Mesenchymal stem cell (in vitro differentiated cells and primary cell): ENCODE data around the gene UNC5B.

Source experiments
- DNase-seq: peaks from one replicate; pipeline ENCODE4 v3.0.0-alpha.2; 2013
- H2AFZ ChIP-seq: one replicate; pipeline ENCODE4 v1.6.1; 2013; ENCODE audit warnings: low read depth, mild to moderate bottlenecking, control low read depth, inconsistent platforms, low read length, moderate library complexity
- H2AK5ac ChIP-seq: 2 replicates; pipeline ENCODE4 v1.6.1; 2013; ENCODE audit warnings: low read length, moderate library complexity, mild to moderate bottlenecking, inconsistent platforms; ENCODE audit not compliant: severe bottlenecking
- H2BK120ac ChIP-seq: one replicate; pipeline ENCODE4 v1.6.1; 2013; ENCODE audit warnings: low read depth, mild to moderate bottlenecking, inconsistent platforms, low read length, moderate library complexity
- H2BK12ac ChIP-seq, 2 experiments: one replicate each; pipeline ENCODE4 v1.6.1; 2013; ENCODE audit warnings: inconsistent platforms in 2 of 2, low read length in 2 of 2, mild to moderate bottlenecking in 2 of 2, moderate library complexity in 2 of 2, control low read depth in 1 of 2
- H2BK15ac ChIP-seq: one replicate; pipeline ENCODE4 v1.6.1; 2013; ENCODE audit warnings: mild to moderate bottlenecking, low read depth, inconsistent platforms; ENCODE audit not compliant: poor library complexity, severe bottlenecking
- H2BK5ac ChIP-seq: 2 replicates; pipeline ENCODE4 v1.6.1; 2013; ENCODE audit warnings: low read depth, mild to moderate bottlenecking, low read length, control low read depth, inconsistent platforms; ENCODE audit not compliant: poor library complexity, severe bottlenecking
- H3K14ac ChIP-seq, 2 experiments: one replicate each; pipeline ENCODE4 v1.6.1; 2013; ENCODE audit warnings: inconsistent platforms in 2 of 2, low read length in 2 of 2, control low read depth in 1 of 2, mild to moderate bottlenecking in 1 of 2, moderate library complexity in 1 of 2
- H3K18ac ChIP-seq, 2 experiments: one replicate each; pipeline ENCODE4 v1.6.1; 2013; ENCODE audit warnings: inconsistent platforms in 2 of 2, low read length in 2 of 2, control low read depth in 1 of 2, low read depth in 1 of 2, mild to moderate bottlenecking in 1 of 2
- H3K23ac ChIP-seq, 2 experiments: one replicate each; pipeline ENCODE4 v1.6.1; 2013; ENCODE audit warnings: inconsistent platforms in 2 of 2, low read length in 2 of 2, mild to moderate bottlenecking in 2 of 2, moderate library complexity in 2 of 2, control low read depth in 1 of 2
- H3K27ac ChIP-seq: 2 replicates; pipeline ENCODE4 v1.5.1; 2013; ENCODE audit warnings: mild to moderate bottlenecking, moderate library complexity, low read length, control low read depth, inconsistent platforms; ENCODE audit not compliant: poor library complexity, severe bottlenecking
- H3K27me3 ChIP-seq, 2 experiments: 2 replicates each; pipeline versions ENCODE4 v1.6.1 to v1.7.0; 2013; ENCODE audit warnings: low read length in 2 of 2, mild to moderate bottlenecking in 2 of 2, moderate library complexity in 2 of 2, control low read depth in 1 of 2, inconsistent platforms in 1 of 2; ENCODE audit not compliant: control insufficient read depth in 1 of 2, insufficient read depth in 1 of 2
- H3K36me3 ChIP-seq, 2 experiments: 2 replicates each; pipeline versions ENCODE4 v1.6.1 to v1.7.0; 2013; ENCODE audit warnings: low read length in 2 of 2, control low read depth in 1 of 2, inconsistent platforms in 1 of 2, low read depth in 1 of 2, mild to moderate bottlenecking in 1 of 2; ENCODE audit not compliant: insufficient read depth in 2 of 2, control insufficient read depth in 1 of 2
- H3K4ac ChIP-seq, 2 experiments: one replicate each; pipeline ENCODE4 v1.6.1; 2013; ENCODE audit warnings: inconsistent platforms in 2 of 2, low read length in 2 of 2, mild to moderate bottlenecking in 2 of 2, moderate library complexity in 2 of 2, control low read depth in 1 of 2, low read depth in 1 of 2
- H3K4me1 ChIP-seq: 2 replicates; pipeline ENCODE4 v1.6.1; 2013; ENCODE audit warnings: low read depth, low read length, control low read depth; ENCODE audit not compliant: control insufficient read depth, insufficient read depth
- H3K4me2 ChIP-seq: 2 replicates; pipeline ENCODE4 v1.6.1; 2013; ENCODE audit warnings: low read length, mild to moderate bottlenecking, inconsistent platforms; ENCODE audit not compliant: poor library complexity, severe bottlenecking
- H3K4me3 ChIP-seq, 2 experiments: 2 replicates each; pipeline versions ENCODE4 v1.5.1 to v1.7.0; 2013; ENCODE audit warnings: low read length in 2 of 2, mild to moderate bottlenecking in 2 of 2, control low read depth in 1 of 2, low read depth in 1 of 2; ENCODE audit not compliant: insufficient read depth in 1 of 2
- H3K79me1 ChIP-seq: replicated peaks from 2 replicates; pipeline ENCODE4 v1.6.1; 2013; ENCODE audit warnings: mild to moderate bottlenecking, control low read depth, low read length, inconsistent platforms; ENCODE audit not compliant: poor library complexity, severe bottlenecking
- H3K9ac ChIP-seq: 2 replicates; pipeline ENCODE4 v1.7.0; 2013; ENCODE audit warnings: mild to moderate bottlenecking, low read length, moderate library complexity
- H3K9me3 ChIP-seq: 2 replicates; pipeline ENCODE4 v1.7.0; 2013; ENCODE audit warnings: mild to moderate bottlenecking, low read length; ENCODE audit not compliant: control insufficient read depth
- H4K8ac ChIP-seq: one replicate; pipeline ENCODE4 v1.6.1; 2013; ENCODE audit warnings: inconsistent platforms, mild to moderate bottlenecking, low read length, moderate library complexity
- H4K91ac ChIP-seq: one replicate; pipeline ENCODE4 v1.6.1; 2013; ENCODE audit warnings: mild to moderate bottlenecking, low read length, inconsistent platforms
- WGBS: methylation state at CpG from one replicate; pipeline ENCODE4 v1.1.7; 2013; ENCODE audit warnings: mixed read lengths; 5-methylcytosine and 5-hydroxymethylcytosine counted together

The UNC5B gene

GRCh38 chr10:71213127-71213621 lies 804 bp downstream of the UNC5B start:
- peak overlapping the region; percentile 83 for H3K9ac ChIP-seq
- H3K27ac ChIP-seq = no peak overlapping the region
- H3K4ac ChIP-seq = peak overlapping the region; percentile 15 to 93
- no peaks in the 10 kb centered on the region for H3K9me3 ChIP-seq
- H3K4me3 ChIP-seq = peak overlapping the region; percentile 52 to 87
- WGBS = under 1% methylated on average over 35 of the region's 36 CpGs
- peaks cover 28 to 78% of the 10 kb centered on the region in 2 experiments for H3K27me3 ChIP-seq
- H2BK120ac ChIP-seq = no peak overlapping the region
- H3K4me1 ChIP-seq = peaks cover 30% of the 10 kb centered on the region
- H2BK5ac ChIP-seq = no peak overlapping the region
- H3K79me1 ChIP-seq = no peaks in the 10 kb centered on the region
- peak; percentile 82 for DNase-seq
- peak overlapping the region in 1 of 2 experiments; percentile 90 for H2BK12ac ChIP-seq
- H2AFZ ChIP-seq = no peak overlapping the region
- peak overlapping the region; percentile 90 to 93 for H3K18ac ChIP-seq
- H3K36me3 ChIP-seq = no peaks in the 10 kb centered on the region
- H2AK5ac ChIP-seq = no peak overlapping the region
- H4K91ac ChIP-seq = peak overlapping the region; percentile 79
- H2BK15ac ChIP-seq = peak overlapping the region; percentile 12
- H3K23ac ChIP-seq = peak overlapping the region in 1 of 2 experiments; percentile 91
- H3K14ac ChIP-seq = peak overlapping the region in 1 of 2 experiments; percentile 97
- peak overlapping the region; percentile 93 for H3K4me2 ChIP-seq
- H4K8ac ChIP-seq = peak overlapping the region; percentile 53

- Histone ChIP-seq H4K91ac (no peak overlapping the region), H4K8ac (no peak overlapping the region), H3K4me2 (peak overlapping the region; percentile 56), H3K9ac (peak overlapping the region; percentile 83), H3K4ac (peak overlapping the region; percentile 66 to 83), H3K18ac (peak overlapping the region; percentile 46 to 83), H3K4me3 (peak overlapping the region in 1 of 2 experiments; percentile 87), H2BK120ac (peak overlapping the region; percentile 21), H3K36me3 (no peaks in the 10 kb centered on the region), H2BK5ac (no peak overlapping the region), H3K9me3 (no peaks in the 10 kb centered on the region), H3K4me1 (peaks cover 31% of the 10 kb centered on the region), H2BK12ac (peak overlapping the region in 1 of 2 experiments; percentile 45), H3K14ac (peak overlapping the region in 1 of 2 experiments; percentile 90), H2AFZ (no peak overlapping the region), H3K27me3 (peaks cover 28 to 85% of the 10 kb centered on the region in 2 experiments), H3K27ac (no peak overlapping the region), H3K23ac (peak overlapping the region in 1 of 2 experiments; percentile 74), H3K79me1 (no peaks in the 10 kb centered on the region), H2AK5ac (no peak overlapping the region), H2BK15ac (no peak overlapping the region)
- DNase-seq = peak; percentile 89
- 0% methylated on average over 24 of the region's 33 CpGs for whole genome bisulfite sequencing
Observed at GRCh38 chr10:71213761-71214440, 1.5 kb downstream of the UNC5B start.

- 78% methylated on average over 7 of the region's 7 CpGs for WGBS
- no peak overlapping the region for H2AFZ ChIP-seq
- DNase-seq = no peak
Observed at GRCh38 chr10:71214641-71215559, 2.5 kb downstream of the UNC5B start.

More at GRCh38 chr10:71214641-71215559, 2.5 kb downstream of the UNC5B start:
- H3K36me3 ChIP-seq = no peaks in the 10 kb centered on the region
- H3K14ac ChIP-seq = no peak overlapping the region
- no peak overlapping the region for H3K23ac ChIP-seq
- H2BK15ac ChIP-seq = no peak overlapping the region
- H3K4me2 ChIP-seq = no peak overlapping the region
- H2BK12ac ChIP-seq = peak overlapping the region in 1 of 2 experiments; percentile 86
- no peak overlapping the region for H4K91ac ChIP-seq
- no peaks in the 10 kb centered on the region for H3K9me3 ChIP-seq
- peak overlapping the region in 1 of 2 experiments; percentile 87 for H3K4me3 ChIP-seq
- H2BK120ac ChIP-seq = peak overlapping the region; percentile 52
- no peak overlapping the region for H3K9ac ChIP-seq
- no peaks in the 10 kb centered on the region for H3K79me1 ChIP-seq
- peaks cover 30% of the 10 kb centered on the region for H3K4me1 ChIP-seq
- peak overlapping the region in 1 of 2 experiments; percentile 27 for H3K4ac ChIP-seq
- no peak overlapping the region for H4K8ac ChIP-seq
- peak overlapping the region in 1 of 2 experiments; percentile 54 for H3K18ac ChIP-seq
- H3K27me3 ChIP-seq = peaks cover 20 to 85% of the 10 kb centered on the region in 2 experiments
- H2AK5ac ChIP-seq = no peak overlapping the region
- H3K27ac ChIP-seq = no peak overlapping the region
- H2BK5ac ChIP-seq = no peak overlapping the region
